HepG2 (cell line): ENCODE results near the gene NEURL1. TPM values are rescaled to one million over a fixed set of nuclear protein-coding genes. Genes with fewer than 3 reads are reported as not detected.

Source experiments
- FOXP1 ChIP-seq, 2 experiments: fragments of 450-650 bp in 1 of 2; IDR thresholded peaks; 2 replicates each; pipeline ENCODE4 v1.6.1; 2017 to 2018; ENCODE audit warnings: antibody characterized with exemption in 1 of 2
- HNF4G ChIP-seq, 2 experiments: sonication (generic) in 1 of 2; formaldehyde crosslinking in 1 of 2; IDR thresholded peaks; 2 replicates each; pipeline versions ENCODE4 v1.4.0 to v1.6.1; 2011 to 2020; ENCODE audit warnings: borderline replicate concordance in 2 of 2, low read depth in 2 of 2, mild to moderate bottlenecking in 2 of 2, low read length in 1 of 2, missing genetic modification reagents in 1 of 2, moderate library complexity in 1 of 2
- MBNL3 ChIP-seq: fragments of 250-450 bp; sonication (Bioruptor Pico); conservative IDR thresholded peaks from 2 replicates; pipeline ENCODE4 v1.8.0; 2022; ENCODE audit warnings: mild to moderate bottlenecking, inconsistent platforms
- MTF2 ChIP-seq: sonication (generic); formaldehyde crosslinking; IDR thresholded peaks from 2 replicates; pipeline ENCODE4 v1.5.0; 2020; ENCODE audit warnings: missing genetic modification reagents, borderline replicate concordance
- NFATC3 ChIP-seq: sonication (generic); formaldehyde crosslinking; IDR thresholded peaks from 2 replicates; pipeline ENCODE4 v1.5.1; 2020; ENCODE audit warnings: mild to moderate bottlenecking, missing genetic modification reagents
- RBAK ChIP-seq: sonication (generic); formaldehyde crosslinking; IDR thresholded peaks from 2 replicates; pipeline ENCODE4 v1.5.1; 2020; ENCODE audit warnings: mild to moderate bottlenecking, missing genetic modification reagents
- TARDBP ChIP-seq: sonication (generic); formaldehyde crosslinking; IDR thresholded peaks from 2 replicates; pipeline ENCODE4 v1.8.0; 2022; ENCODE audit warnings: mild to moderate bottlenecking, missing genetic modification reagents
- XRCC5 ChIP-seq: fragments of 200-400 bp; formaldehyde crosslinking; optimal IDR thresholded peaks from 2 replicates; pipeline ENCODE3; 2017; ENCODE audit warnings: mild to moderate bottlenecking, low read length
- ZC3H13 ChIP-seq: sonication (generic); formaldehyde crosslinking; IDR thresholded peaks from 2 replicates; pipeline ENCODE4 v1.8.1; 2023; ENCODE audit warnings: mild to moderate bottlenecking, missing genetic modification reagents, moderate library complexity
- ZNF30 ChIP-seq: sonication (generic); formaldehyde crosslinking; IDR thresholded peaks from 2 replicates; pipeline ENCODE4 v1.5.0; 2020; ENCODE audit warnings: mild to moderate bottlenecking, missing genetic modification reagents
- ZNF337 ChIP-seq: sonication (generic); formaldehyde crosslinking; IDR thresholded peaks from 2 replicates; pipeline ENCODE4 v1.5.1; 2020; ENCODE audit warnings: missing genetic modification reagents, low read depth, mild to moderate bottlenecking, borderline replicate concordance
- ZNF549 ChIP-seq: sonication (generic); formaldehyde crosslinking; IDR thresholded peaks from 2 replicates; pipeline ENCODE4 v1.5.0; 2020; ENCODE audit warnings: missing genetic modification reagents
- ZNF772 ChIP-seq: sonication (generic); formaldehyde crosslinking; IDR thresholded peaks from 2 replicates; pipeline ENCODE4 v1.5.0; 2020; ENCODE audit warnings: mild to moderate bottlenecking, missing genetic modification reagents
- polyA plus RNA-seq, 8 experiments: library from polyadenylated mRNA; depleted of rRNA in 3 of 8; stranded (reverse) in 7 of 8; unstranded in 1 of 8; fragments of >200 nt; fragmentation: Illumina TruSeq in 4 of 8; extraction: Trizol in 4 of 8; gene quantifications; 2 replicates each; pipeline versions ENCODE4 v1.2.1 to v1.2.3, GENCODE V29; 2011 to 2016; ENCODE audit warnings: low read depth in 4 of 8, missing spikeins in 1 of 8, mixed read lengths in 1 of 8; ENCODE audit not compliant: insufficient read depth in 1 of 8
- total RNA-seq, 5 experiments: library from RNA; depleted of rRNA; stranded (reverse); fragments of >200 nt; fragmentation: Illumina TruSeq; extraction: Trizol; gene quantifications; 2 replicates each; pipeline ENCODE4 v1.2.3, GENCODE V29; 2016; ENCODE audit warnings: low read depth in 1 of 5
- TF ChIP-seq, protein P1 (sequence below): sonication (generic); formaldehyde crosslinking; IDR thresholded peaks from 2 replicates; pipeline ENCODE4 v1.5.0; 2020; ENCODE audit warnings: mild to moderate bottlenecking, missing genetic modification reagents, borderline replicate concordance
- TF ChIP-seq, protein P2 (sequence below): sonication (generic); formaldehyde crosslinking; IDR thresholded peaks from 2 replicates; pipeline ENCODE4 v1.4.0; 2020; ENCODE audit warnings: mild to moderate bottlenecking, missing genetic modification reagents
- TF ChIP-seq, protein P3 (sequence below): sonication (generic); formaldehyde crosslinking; IDR thresholded peaks from 2 replicates; pipeline ENCODE4 v1.5.0; 2020; ENCODE audit warnings: missing genetic modification reagents, mild to moderate bottlenecking, borderline replicate concordance
- TF ChIP-seq, protein P4 (sequence below): sonication (generic); formaldehyde crosslinking; conservative IDR thresholded peaks from 2 replicates; pipeline ENCODE4 v1.4.0; 2020; ENCODE audit warnings: missing genetic modification reagents
- TF ChIP-seq, protein P5 (sequence below): sonication (generic); formaldehyde crosslinking; IDR thresholded peaks from 2 replicates; pipeline ENCODE4 v1.5.0; 2020; ENCODE audit warnings: missing genetic modification reagents
- TF ChIP-seq, protein P6 (sequence below): sonication (generic); formaldehyde crosslinking; IDR thresholded peaks from 2 replicates; pipeline ENCODE4 v1.8.0; 2023; ENCODE audit warnings: mild to moderate bottlenecking, missing genetic modification reagents
- TF ChIP-seq, protein P7 (sequence below): sonication (generic); formaldehyde crosslinking; IDR thresholded peaks from 2 replicates; pipeline ENCODE4 v1.4.0; 2020; ENCODE audit warnings: missing genetic modification reagents; ENCODE audit errors: not compliant biosample characterization

The NEURL1 gene
- total and polyA plus RNA-seq, 2 of the 13 experiments (the other 11 are each of a cell fraction or from before 2014, with no cell fraction given), result not detected

DNA sequence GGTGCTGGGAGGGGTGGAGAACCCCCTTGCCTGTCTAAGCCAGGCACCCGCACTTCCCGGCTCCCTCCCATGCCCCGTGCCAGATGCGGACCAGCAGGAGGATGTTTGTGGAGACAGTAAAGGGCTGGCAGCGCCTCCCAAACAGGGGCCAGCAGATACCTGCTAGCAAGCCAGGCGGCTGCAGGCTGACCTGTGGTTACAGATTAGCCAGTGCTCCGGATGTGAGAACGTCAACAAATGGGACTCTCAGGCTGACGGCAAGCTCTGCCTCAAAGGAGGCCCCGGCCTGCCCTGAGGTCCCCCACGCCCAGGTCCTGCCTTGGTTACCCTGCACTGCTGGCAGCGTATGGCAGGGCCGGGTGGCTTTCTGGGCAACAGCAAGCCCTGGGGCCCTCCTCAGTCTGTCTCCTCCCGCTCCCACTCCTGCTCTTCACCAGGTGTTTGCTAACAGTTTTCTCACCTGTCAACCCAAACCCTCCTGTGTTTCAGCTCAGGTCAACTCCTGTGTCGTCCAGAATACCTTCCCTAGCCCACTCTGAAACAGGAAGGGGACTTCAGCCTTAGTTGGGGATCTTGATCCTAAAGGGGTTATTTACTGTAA is 85.4 kb downstream of the NEURL1 start (continued):
- TF ChIP-seq, protein P1, sequence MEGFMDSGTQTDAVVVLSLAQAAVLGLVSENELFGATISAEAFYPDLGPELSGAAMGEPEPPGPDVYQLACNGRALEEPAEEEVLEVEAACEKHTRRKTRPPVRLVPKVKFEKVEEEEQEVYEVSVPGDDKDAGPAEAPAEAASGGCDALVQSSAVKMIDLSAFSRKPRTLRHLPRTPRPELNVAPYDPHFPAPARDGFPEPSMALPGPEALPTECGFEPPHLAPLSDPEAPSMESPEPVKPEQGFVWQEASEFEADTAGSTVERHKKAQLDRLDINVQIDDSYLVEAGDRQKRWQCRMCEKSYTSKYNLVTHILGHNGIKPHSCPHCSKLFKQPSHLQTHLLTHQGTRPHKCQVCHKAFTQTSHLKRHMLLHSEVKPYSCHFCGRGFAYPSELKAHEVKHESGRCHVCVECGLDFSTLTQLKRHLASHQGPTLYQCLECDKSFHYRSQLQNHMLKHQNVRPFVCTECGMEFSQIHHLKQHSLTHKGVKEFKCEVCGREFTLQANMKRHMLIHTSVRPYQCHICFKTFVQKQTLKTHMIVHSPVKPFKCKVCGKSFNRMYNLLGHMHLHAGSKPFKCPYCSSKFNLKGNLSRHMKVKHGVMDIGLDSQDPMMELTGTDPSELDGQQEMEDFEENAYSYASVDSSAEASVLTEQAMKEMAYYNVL (CRISPR knock-in tag), result no peak; the same call in 1 of the 2 replicates
- TF ChIP-seq, protein P2, sequence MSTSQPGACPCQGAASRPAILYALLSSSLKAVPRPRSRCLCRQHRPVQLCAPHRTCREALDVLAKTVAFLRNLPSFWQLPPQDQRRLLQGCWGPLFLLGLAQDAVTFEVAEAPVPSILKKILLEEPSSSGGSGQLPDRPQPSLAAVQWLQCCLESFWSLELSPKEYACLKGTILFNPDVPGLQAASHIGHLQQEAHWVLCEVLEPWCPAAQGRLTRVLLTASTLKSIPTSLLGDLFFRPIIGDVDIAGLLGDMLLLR, result no peak
- TF ChIP-seq FOXP1 (IDR thresholded peaks at IDR 0.05) (no peak), FOXP1 (CRISPR knock-in tag; IDR thresholded peaks at IDR 0.05) (peak; percentile 75), XRCC5 (peak; percentile 47), ZNF337 (CRISPR knock-in tag) (0 out of 2 replicates have a peak, but pooled peaks have one; percentile 33), ZNF30 (CRISPR knock-in tag) (no peak), RBAK (CRISPR knock-in tag) (no peak), HNF4G (IDR thresholded peaks at IDR 0.05; ENCODE audit: borderline replicate concordance, low read depth, low read length) (no peak), HNF4G (CRISPR knock-in tag; IDR thresholded peaks at IDR 0.05; ENCODE audit: borderline replicate concordance, low read depth) (0 out of 2 replicates have a peak, but pooled peaks have one; percentile 29), ZNF772 (0 out of 2 replicates have a peak, but pooled peaks have one; percentile 76), TARDBP (CRISPR knock-in tag) (peak; percentile 76; the same call in 1 of the 2 replicates), MBNL3 (CRISPR knock-in tag) (no peak), NFATC3 (CRISPR knock-in tag) (no peak), ZC3H13 (CRISPR knock-in tag) (no peak), MTF2 (no peak), ZNF549 (CRISPR knock-in tag) (no peak)
- TF ChIP-seq, protein P3, sequence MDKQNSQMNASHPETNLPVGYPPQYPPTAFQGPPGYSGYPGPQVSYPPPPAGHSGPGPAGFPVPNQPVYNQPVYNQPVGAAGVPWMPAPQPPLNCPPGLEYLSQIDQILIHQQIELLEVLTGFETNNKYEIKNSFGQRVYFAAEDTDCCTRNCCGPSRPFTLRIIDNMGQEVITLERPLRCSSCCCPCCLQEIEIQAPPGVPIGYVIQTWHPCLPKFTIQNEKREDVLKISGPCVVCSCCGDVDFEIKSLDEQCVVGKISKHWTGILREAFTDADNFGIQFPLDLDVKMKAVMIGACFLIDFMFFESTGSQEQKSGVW, result no peak
- TF ChIP-seq, protein P4, sequence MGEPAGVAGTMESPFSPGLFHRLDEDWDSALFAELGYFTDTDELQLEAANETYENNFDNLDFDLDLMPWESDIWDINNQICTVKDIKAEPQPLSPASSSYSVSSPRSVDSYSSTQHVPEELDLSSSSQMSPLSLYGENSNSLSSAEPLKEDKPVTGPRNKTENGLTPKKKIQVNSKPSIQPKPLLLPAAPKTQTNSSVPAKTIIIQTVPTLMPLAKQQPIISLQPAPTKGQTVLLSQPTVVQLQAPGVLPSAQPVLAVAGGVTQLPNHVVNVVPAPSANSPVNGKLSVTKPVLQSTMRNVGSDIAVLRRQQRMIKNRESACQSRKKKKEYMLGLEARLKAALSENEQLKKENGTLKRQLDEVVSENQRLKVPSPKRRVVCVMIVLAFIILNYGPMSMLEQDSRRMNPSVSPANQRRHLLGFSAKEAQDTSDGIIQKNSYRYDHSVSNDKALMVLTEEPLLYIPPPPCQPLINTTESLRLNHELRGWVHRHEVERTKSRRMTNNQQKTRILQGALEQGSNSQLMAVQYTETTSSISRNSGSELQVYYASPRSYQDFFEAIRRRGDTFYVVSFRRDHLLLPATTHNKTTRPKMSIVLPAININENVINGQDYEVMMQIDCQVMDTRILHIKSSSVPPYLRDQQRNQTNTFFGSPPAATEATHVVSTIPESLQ (CRISPR knock-in tag), result no peak
- TF ChIP-seq, protein P5, sequence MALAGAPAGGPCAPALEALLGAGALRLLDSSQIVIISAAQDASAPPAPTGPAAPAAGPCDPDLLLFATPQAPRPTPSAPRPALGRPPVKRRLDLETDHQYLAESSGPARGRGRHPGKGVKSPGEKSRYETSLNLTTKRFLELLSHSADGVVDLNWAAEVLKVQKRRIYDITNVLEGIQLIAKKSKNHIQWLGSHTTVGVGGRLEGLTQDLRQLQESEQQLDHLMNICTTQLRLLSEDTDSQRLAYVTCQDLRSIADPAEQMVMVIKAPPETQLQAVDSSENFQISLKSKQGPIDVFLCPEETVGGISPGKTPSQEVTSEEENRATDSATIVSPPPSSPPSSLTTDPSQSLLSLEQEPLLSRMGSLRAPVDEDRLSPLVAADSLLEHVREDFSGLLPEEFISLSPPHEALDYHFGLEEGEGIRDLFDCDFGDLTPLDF, result no peak
- TF ChIP-seq, protein P6, sequence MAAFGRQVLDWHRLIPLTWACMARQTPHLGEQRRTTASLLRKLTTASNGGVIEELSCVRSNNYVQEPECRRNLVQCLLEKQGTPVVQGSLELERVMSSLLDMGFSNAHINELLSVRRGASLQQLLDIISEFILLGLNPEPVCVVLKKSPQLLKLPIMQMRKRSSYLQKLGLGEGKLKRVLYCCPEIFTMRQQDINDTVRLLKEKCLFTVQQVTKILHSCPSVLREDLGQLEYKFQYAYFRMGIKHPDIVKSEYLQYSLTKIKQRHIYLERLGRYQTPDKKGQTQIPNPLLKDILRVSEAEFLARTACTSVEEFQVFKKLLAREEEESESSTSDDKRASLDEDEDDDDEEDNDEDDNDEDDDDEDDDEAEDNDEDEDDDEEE, result peak; percentile 66; the same call in 1 of the 2 replicates
- TF ChIP-seq, protein P7, sequence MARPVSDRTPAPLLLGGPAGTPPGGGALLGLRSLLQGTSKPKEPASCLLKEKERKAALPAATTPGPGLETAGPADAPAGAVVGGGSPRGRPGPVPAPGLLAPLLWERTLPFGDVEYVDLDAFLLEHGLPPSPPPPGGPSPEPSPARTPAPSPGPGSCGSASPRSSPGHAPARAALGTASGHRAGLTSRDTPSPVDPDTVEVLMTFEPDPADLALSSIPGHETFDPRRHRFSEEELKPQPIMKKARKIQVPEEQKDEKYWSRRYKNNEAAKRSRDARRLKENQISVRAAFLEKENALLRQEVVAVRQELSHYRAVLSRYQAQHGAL (CRISPR knock-in tag), result no peak
